Measurements from ENCODE around the gene PATJ. TPM values are rescaled to one million over a fixed set of nuclear protein-coding genes. Genes with fewer than 3 reads are reported as not detected.

Gene PATJ
- total RNA-seq, 1 donor, result 8.4 TPM

DNA sequence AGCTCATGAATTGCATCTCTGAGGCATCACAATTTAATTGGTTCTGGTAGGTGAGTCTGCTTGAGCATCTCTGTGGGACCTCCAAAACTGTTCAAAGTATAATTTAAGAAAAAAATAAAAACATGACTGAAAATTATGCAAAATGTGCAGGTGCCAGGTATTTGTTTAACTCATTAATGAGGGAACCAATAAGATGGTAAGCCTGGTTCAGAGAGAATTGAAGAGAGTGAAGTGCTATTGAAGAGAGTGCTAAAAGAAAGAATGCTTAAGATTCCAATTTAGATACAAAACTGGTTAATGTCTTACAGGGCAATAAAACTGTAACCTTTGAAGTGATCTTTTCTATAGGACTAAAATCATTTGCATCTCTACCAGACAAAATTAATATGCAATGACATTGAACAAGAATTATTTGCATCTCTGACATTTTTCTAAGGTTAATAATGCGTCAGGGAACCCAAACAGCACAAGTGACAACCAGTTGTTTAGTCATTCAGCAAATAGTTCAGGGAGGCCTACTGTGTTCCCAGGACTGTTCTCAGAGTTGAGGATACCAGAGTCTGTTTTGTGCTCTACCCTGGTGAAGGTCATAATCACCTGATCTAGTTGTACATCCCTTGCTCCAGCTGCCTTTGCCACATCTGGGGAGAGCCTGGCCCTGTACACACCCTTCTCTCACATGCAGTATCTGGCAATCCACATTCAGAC, 183.5 kb downstream of the PATJ start:
- no peak for DNase-seq (ENCODE audit: low read depth)
- TF ChIP-seq, protein P1, sequence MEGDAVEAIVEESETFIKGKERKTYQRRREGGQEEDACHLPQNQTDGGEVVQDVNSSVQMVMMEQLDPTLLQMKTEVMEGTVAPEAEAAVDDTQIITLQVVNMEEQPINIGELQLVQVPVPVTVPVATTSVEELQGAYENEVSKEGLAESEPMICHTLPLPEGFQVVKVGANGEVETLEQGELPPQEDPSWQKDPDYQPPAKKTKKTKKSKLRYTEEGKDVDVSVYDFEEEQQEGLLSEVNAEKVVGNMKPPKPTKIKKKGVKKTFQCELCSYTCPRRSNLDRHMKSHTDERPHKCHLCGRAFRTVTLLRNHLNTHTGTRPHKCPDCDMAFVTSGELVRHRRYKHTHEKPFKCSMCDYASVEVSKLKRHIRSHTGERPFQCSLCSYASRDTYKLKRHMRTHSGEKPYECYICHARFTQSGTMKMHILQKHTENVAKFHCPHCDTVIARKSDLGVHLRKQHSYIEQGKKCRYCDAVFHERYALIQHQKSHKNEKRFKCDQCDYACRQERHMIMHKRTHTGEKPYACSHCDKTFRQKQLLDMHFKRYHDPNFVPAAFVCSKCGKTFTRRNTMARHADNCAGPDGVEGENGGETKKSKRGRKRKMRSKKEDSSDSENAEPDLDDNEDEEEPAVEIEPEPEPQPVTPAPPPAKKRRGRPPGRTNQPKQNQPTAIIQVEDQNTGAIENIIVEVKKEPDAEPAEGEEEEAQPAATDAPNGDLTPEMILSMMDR (IDR thresholded peaks at IDR 0.05; ENCODE audit: insufficient read depth, low read length), result no peak
- H3K4me3 ChIP-seq (ENCODE audit: low read depth, low read length), result no peak overlapping the region

DNA sequence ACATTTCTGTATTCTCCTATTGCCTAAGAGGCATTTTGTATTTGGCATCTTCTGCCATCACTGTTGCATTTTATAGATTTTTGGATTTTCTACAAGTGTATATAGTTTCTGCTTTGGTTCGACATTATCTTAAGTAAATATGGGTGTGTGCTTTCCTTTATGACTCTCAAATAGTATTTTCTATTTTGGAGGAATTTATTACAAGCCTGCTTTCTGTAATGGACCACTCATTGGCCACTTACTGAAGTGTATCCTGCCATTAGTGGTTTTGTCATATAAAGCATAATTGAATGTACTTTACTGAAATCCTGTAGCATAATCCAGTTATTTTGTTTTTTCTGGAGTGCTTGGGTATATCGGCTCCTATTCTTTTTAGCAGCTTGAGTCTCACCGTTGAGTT, 184.3 kb downstream of the PATJ start:
- TF ChIP-seq, protein P1 (IDR thresholded peaks at IDR 0.05; ENCODE audit: insufficient read depth, low read length), result no peak
- DNase-seq (ENCODE audit: low read depth), result no peak
- no peak overlapping the region for H3K4me3 ChIP-seq (ENCODE audit: low read depth, low read length)

- H3K4me3 ChIP-seq (ENCODE audit: low read depth, low read length), result no peak overlapping the region
- DNase-seq (ENCODE audit: low read depth), result no peak
- TF ChIP-seq, protein P1 (IDR thresholded peaks at IDR 0.05; ENCODE audit: insufficient read depth, low read length), result no peak
These were observed 187.9 kb downstream of the PATJ start for GRCh38 chr1:61930116-61930645.

DNA sequence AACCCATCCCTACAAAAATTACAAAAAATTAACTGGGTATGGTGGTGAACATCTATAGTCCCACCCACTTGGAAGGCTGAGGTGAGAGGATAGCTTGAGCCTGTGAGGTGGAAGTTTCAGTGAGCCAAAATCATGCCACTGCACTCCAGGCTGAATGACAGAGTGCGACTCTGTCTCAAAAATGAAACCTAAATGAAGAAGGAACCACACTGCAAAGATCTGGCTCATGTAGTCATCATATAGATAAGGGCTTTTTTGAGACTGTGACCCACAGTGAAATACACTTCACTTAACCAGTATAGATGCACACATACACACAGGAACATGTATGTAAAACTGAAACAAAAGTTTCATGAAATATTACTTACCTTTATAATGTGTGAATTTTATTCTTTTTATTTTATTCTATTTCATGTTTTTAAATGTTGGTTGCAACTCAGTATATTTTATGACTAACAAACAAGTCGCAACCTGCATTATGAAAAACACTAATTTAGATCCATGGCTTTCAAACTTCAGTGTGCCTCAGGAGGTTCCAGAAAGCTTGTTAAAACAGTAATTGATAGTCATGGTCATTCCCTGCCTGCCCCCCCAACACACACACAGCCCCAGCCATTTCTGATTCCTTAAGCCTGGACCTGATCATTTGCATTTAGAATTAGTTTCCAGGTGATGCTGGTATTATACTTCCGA, 189.5 kb downstream of the PATJ start:
- TF ChIP-seq, protein P1 (IDR thresholded peaks at IDR 0.05; ENCODE audit: insufficient read depth, low read length), result no peak
- no peak overlapping the region for H3K4me3 ChIP-seq (ENCODE audit: low read depth, low read length)
- DNase-seq (ENCODE audit: low read depth), result no peak

GRCh38 chr1:61935516-61935915, 193.2 kb downstream of the PATJ start:
- TF ChIP-seq, protein P1 (IDR thresholded peaks at IDR 0.05; ENCODE audit: insufficient read depth, low read length), result no peak
- no peak for DNase-seq (ENCODE audit: low read depth)

DNA sequence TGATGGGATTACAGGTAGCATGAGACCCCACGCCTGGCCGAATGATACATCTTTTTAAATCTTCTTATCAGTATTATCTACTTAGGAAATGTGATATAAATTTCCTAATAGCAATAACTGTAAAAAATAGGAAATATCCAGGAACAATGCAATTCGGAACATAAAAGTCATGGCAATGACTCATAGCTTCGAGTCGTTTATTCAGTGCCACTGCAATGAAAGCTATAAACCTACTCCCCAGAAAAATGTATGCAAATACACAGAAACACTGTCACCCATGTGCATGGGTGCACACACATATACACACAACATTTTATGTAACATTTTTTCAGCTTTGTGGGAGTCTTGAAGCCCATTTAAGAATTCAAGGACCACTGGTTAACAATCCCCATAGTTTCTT, 194.6 kb downstream of the PATJ start:
- DNase-seq (ENCODE audit: low read depth), result no peak
- H3K4me3 ChIP-seq (ENCODE audit: low read depth, low read length), result no peak overlapping the region
- TF ChIP-seq, protein P1 (IDR thresholded peaks at IDR 0.05; ENCODE audit: insufficient read depth, low read length), result no peak

More at GRCh38 chr1:61935516-61935915, 193.2 kb downstream of the PATJ start:
- H3K4me3 ChIP-seq (ENCODE audit: low read depth, low read length), result no peak overlapping the region

Measured in fibroblast of the aortic adventitia (primary cell).